Measurements from ENCODE around the gene MPC1. TPM values are rescaled to one million over a fixed set of nuclear protein-coding genes. Genes with fewer than 3 reads are reported as not detected.

The MPC1 gene
- polyA plus RNA-seq, 5 donors: 38.7 to 49.8 (median 44.0) TPM

DNA sequence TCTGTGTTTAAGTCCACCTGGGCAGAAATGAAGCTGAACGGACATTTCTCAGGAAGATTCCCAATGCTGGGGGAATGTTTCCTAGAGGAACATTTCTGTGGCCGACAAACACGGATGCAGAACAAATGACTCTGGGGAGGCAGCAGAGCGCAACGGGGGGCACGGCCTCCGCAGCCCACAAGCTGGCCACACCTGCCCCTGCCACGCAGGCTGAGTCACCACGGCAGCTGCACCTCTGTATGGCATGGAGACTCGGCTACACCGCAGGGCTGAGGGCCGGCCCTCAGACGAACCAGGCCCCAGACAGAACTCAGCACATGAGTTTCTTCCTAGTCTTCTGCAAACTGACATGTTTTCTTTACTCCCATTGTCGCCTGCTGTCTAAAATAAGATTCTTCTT, 64.5 kb downstream of the MPC1 start:
- DNase-seq: no peak

DNA sequence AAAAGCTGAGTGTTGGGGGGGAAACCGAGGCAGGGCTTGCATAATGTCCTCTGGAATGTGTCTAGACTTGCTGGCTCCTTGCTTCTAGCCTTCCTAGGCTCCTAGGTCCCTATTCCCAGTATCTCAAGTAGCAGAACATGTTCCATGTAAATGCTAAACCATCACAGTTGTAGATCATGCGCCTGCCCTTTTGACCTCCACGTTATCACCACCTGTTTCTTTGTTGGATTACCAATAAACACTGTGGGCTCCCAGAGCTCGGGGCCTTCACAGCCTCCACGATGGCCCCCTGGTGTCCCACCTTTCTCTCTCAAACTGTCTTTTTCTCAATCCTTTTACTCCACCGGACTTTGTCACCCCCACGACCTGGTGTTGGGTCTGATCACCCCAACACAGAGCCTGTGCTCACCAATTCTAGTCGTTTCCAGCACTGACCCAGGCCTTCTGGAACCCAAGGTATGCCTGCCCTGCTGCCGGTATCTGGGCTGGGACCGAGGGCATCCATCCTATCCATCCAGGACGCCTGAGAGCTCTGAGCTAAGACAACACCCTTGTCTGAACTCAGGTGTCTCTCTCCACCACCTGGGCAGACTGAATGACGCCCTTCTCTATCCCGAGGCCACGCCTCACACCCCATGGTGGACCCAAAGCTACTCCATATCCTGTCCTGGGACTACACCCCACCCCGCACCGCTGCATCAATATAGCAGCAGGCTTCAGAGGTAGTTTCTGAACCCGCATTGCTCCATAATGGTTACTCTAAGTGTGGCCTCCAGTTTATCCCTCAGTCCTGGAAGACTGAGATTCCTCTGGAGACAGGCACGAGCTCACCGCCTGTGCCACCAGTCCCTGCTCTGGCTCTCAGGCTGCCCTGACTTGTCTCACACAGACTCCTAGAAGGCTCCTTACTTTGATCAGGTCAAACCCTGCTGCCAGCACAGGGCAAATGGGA, 65.2 kb downstream of the MPC1 start:
- DNase-seq: no peak

DNA sequence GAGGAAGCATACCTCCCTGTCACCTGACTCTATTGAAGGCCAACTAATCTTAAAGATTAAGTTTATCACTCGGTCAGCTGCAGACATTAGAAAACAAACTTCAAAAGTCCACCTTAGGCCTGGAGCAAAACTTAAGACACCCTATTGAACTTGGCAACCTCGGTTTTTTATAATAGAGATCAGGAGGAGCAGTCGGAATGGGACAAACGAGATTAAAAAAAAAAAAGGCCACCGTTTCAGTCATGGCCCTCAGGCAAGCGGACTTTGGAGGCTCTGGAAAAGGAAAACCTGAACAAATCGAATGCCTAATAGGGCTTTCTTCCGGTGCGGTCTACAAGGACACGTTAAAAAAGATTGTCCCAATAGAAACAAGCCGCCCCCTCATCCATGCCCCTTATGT, 67.3 kb downstream of the MPC1 start:
- no peak for DNase-seq

Other genes with a start within 250 kb of the MPC1 start
- gene TBXT, start 215.1 kb downstream of the MPC1 start, polyA plus RNA-seq (ENCODE audit: insufficient read depth in 1 of 5, insufficient read length in 5 of 5, low replicate concordance in 1 of 5): not detected
- under 1 TPM; 0.21 to 0.88 (median 0.43) TPM for gene PRR18, start 74.5 kb downstream of the MPC1 start, polyA plus RNA-seq (ENCODE audit: insufficient read depth in 1 of 5, insufficient read length in 5 of 5, low replicate concordance in 1 of 5)
- gene SFT2D1, start 40.4 kb downstream of the MPC1 start, polyA plus RNA-seq (ENCODE audit: insufficient read depth in 1 of 5, insufficient read length in 5 of 5, low replicate concordance in 1 of 5): 10 to 100 TPM; 51.8 to 67.9 (median 59.1) TPM
- under 1 TPM; 0.21 to 0.40 (median 0.36) TPM for gene RAMACL, start 203.7 kb upstream of the MPC1 start, polyA plus RNA-seq (ENCODE audit: insufficient read depth in 1 of 5, insufficient read length in 5 of 5, low replicate concordance in 1 of 5)
- gene RPS6KA2, start 244.3 kb upstream of the MPC1 start, polyA plus RNA-seq (ENCODE audit: insufficient read depth in 1 of 5, insufficient read length in 5 of 5, low replicate concordance in 1 of 5): 10 to 100 TPM; 38.9 to 52.0 (median 42.5) TPM